GM21390 (cell line): ENCODE data around the gene ZBTB40.

Source experiments
- ATAC-seq: cut with Tn5 transposase; IDR thresholded peaks from one replicate; pipeline ENCODE4 v1.9.1; 2021; ENCODE audit not compliant: unreplicated experiment

Gene ZBTB40

DNA sequence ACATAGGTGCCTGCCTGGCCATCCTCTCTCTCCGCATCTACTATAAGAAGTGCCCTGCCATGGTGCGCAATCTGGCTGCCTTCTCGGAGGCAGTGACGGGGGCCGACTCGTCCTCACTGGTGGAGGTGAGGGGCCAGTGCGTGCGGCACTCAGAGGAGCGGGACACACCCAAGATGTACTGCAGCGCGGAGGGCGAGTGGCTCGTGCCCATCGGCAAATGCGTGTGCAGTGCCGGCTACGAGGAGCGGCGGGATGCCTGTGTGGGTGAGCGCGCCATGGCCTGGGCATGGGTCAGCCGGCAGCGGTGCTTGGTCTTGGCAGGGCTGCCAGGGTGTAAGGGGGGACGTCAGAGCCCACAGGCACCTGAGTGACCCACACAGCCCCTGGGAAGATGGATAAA, 125.0 kb downstream of the ZBTB40 start:
- ATAC-seq: no peak

DNA sequence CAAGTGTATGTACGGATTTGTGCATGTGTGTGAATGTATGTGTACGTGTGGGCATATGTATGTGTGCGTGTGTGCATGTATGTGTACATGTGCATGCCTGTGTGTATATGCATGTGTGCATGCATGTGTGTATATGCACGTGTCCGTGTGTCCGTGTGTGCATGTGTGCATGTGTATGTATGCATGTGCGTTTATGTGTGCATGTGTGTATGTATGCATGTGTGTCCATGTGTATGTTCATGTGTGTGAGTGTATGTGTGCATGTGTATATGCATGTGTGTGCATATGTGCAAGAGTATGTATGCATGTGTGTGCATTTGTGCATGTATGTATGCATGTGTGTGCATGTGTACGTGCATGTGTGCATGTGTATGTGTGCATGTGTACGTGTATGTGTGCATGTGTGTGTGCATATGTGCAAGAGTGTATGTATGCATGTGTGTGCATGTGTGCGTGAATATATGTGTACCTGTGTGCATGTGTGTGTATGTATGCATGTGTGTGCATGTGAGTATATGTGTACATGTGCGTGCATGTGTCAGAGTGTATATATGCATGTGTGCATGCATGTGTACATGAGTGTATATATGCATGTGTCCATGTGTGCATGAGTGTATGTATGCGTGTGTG, 127.2 kb downstream of the ZBTB40 start:
- no peak for ATAC-seq

DNA sequence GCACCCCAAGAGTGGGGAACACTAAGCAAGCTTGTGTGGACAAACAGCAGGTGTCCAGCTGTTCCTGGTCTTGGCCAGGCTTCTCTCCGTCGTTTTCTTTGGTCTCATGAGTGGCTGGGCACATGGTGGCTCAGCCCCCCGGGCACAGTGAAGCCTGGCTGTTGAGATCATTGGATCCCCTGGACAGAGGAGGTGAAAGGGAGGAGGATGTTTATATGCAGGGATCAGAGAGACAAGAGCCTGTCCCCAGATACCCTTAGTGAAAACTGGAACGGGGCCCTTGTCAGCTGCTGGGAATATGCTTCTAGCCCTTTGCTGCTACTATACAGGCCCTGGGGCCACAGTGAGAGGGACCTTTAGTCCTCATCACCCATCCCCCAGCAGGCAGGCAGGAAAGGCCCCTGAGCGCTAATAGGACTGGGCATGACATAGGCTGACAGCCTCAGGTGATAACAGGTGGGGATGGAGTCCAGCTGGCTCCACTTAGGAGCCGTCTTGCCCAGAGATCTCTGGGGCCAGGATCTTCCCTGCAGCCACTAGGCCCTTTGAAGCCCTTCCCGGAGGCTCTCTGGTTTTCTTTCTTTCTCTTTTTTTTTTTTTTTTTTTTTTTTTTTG, 128.0 kb downstream of the ZBTB40 start:
- no peak for ATAC-seq
